Heart left ventricle (tissue), 13 donors: ENCODE measurements around the gene ARHGAP24.

Experiments
- CTCF ChIP-seq, 12 donors: fragments of 200-600 bp; sonication (generic) in 4 of 12; IDR thresholded peaks; one replicate each; pipeline versions ENCODE4 v1.5.0 to v1.8.0; 2018 to 2022; ENCODE audit warnings: antibody characterized with exemption in 12 of 12, mild to moderate bottlenecking in 5 of 12
- POLR2A ChIP-seq, 2 donors: fragments of 450-650 bp; IDR thresholded peaks; one replicate each; pipeline ENCODE4 v1.6.1; 2017; ENCODE audit warnings: antibody characterized with exemption in 2 of 2, mild to moderate bottlenecking in 2 of 2, moderate library complexity in 2 of 2
- donor health status: ischemic (EF 13 %, LVEDD 7.1; RV severe dilation, severe dysfunction).
- donor health status: DM: no; HTN: yes; CAD: no.
- donor health status: DM: no; HTN: no; CAD: no.
- donor health status: ischemic (EF 25% LVEDD 6.9; RV normal size, moderate dysfunction).
- donor health status: ischemic (EF 25% LVEDD 5.7; RV mildly dilated, moderate dysfunction).
- donor health status: ischemic (EF 35%, LVEDD 5.7; RV mildly dilated, moderate dysfunction).
- donor health status: nonischemic (EF 11% LVEDD 7.7; RV severe dilation, severe dysfunction).
- donor health status: DM: yes; HTN: yes; CAD: no.
- donor health status: PGD.
- donor health status: ischemic (EF 29% LVEDD 5.4; RV normal size, mild dysfunction).
- donor health status: nonischemic (EF 23%, LVEDD 6.1; RV moderate dilation, normal function).

- TF ChIP-seq POLR2A (IDR thresholded peaks at IDR 0.05) (no peak), CTCF (IDR thresholded peaks at IDR 0.05) (no peak)
Measured at GRCh38 chr4:85673540-85673939, 198.6 kb downstream of the ARHGAP24 start.
